Fibroblast of mammary gland (primary cell): Measurements from ENCODE around the gene POLR1C.

Experiments
- DNase-seq: peaks from one replicate; pipeline ENCODE4 v3.0.0-alpha.2; 2010; ENCODE audit warnings: low read depth
- H3K4me3 ChIP-seq: 2 replicates; pipeline ENCODE4 v1.5.1; 2011; ENCODE audit warnings: low read depth, mild to moderate bottlenecking, low read length, moderate library complexity; ENCODE audit not compliant: control insufficient read depth
- TF ChIP-seq, protein P1 (sequence below): conservative IDR thresholded peaks from 2 replicates; pipeline ENCODE4 v1.5.1; 2011; ENCODE audit warnings: low read depth, low read length, inconsistent platforms; ENCODE audit not compliant: control insufficient read depth, insufficient read depth

Gene POLR1C

DNA sequence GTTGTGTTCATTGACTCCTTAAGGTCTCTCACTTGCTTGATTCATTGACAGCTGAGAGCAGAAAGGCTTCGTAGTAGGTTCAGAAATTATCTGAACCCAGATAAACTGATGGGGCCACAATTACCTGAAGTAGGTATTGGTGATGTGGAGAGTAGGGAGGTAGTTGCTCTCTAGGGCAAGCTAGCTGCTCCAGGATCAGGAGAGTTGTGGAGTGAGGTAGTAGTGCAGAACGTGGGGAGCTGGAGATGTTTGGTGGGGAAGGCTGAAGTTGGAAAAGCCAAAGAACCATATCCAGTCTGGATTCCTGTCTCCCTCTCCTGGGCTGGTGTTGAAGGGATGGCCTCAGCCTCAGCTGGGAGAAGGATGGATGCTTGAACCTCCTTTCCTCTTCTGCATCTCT, 23.7 kb upstream of the POLR1C start:
- TF ChIP-seq, protein P1, sequence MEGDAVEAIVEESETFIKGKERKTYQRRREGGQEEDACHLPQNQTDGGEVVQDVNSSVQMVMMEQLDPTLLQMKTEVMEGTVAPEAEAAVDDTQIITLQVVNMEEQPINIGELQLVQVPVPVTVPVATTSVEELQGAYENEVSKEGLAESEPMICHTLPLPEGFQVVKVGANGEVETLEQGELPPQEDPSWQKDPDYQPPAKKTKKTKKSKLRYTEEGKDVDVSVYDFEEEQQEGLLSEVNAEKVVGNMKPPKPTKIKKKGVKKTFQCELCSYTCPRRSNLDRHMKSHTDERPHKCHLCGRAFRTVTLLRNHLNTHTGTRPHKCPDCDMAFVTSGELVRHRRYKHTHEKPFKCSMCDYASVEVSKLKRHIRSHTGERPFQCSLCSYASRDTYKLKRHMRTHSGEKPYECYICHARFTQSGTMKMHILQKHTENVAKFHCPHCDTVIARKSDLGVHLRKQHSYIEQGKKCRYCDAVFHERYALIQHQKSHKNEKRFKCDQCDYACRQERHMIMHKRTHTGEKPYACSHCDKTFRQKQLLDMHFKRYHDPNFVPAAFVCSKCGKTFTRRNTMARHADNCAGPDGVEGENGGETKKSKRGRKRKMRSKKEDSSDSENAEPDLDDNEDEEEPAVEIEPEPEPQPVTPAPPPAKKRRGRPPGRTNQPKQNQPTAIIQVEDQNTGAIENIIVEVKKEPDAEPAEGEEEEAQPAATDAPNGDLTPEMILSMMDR = no peak
- no peak for DNase-seq
- no peak overlapping the region for H3K4me3 ChIP-seq

GRCh38 chr6:43493833-43494232, 23.1 kb upstream of the POLR1C start:
- no peak for DNase-seq
- H3K4me3 ChIP-seq = no peak overlapping the region
- TF ChIP-seq, protein P1 = no peak

DNA sequence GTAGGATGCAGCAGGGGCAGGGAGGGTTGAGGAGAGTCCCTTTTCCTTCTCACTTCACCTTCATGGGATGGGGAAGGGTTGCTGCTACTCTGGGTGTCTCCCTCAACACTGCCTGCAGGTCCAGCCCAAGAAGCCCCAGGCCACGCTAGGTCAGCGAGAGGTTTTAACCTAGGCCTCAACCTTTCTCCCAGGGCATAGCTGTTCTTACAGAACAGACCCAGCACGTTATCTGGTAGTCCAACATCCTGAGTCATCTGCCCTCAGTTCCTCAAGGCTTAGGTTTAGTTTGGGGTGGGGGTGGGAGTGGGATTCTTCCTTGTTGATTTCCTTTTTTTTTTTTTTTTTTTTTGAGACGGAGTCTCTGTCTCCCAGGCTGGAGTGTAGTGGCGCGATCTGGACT, 22.6 kb upstream of the POLR1C start:
- TF ChIP-seq, protein P1 = no peak
- no peak overlapping the region for H3K4me3 ChIP-seq
- no peak for DNase-seq

DNA sequence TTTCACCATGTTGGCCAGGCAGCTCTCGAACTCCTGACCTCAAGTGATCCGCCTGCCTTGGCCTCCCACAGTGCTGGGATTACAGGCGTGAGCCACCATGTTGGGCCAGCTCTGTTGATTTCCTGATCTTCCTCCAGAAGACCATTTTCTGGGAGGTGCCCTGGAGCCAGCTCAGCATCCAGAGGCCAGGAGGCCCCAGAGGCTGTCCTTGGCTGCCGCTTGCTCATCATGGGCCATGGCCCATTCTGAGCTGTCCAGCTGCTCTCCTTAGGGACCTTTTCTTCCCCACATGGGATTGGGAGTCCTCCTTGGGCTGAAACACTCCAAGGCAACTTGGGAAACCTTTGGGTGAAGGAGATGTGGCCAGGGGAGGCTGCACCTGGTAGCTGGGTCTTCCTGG, 22.1 kb upstream of the POLR1C start:
- no peak for DNase-seq
- H3K4me3 ChIP-seq = no peak overlapping the region
- TF ChIP-seq, protein P1 = no peak

DNA sequence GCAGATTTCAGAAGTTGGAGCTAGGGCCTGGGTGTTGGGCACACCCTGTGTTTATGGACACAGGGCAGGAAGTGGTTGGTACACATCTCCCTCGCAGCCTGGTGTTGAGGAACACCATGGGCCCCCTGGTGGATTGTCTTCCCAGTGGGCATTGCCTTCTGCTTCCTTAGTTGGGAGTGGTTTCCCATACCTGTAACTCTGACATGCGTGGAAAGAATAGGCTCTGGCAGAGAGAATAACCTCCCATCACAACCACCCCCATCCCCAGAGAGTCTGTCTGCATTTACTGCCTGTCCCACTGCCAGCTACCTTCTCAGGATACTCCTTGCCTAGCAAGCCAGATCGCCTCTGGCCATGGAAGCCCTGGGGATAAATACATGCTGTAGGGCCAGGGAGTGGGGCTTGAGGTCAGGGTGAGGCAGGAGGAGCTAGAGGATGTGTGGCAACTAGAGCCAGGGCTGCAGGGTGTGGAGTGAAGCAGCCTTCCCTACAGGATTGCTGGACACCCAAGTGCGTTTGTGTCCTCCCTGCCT, 21.4 kb upstream of the POLR1C start:
- TF ChIP-seq, protein P1 = peak; percentile 18
- no peak overlapping the region for H3K4me3 ChIP-seq
- peak; percentile 17 for DNase-seq

- TF ChIP-seq, protein P1 = peak; percentile 61
- DNase-seq = peak; percentile 62
Measured at GRCh38 chr6:43496370-43497128, 20.3 kb upstream of the POLR1C start.

More at GRCh38 chr6:43496370-43497128, 20.3 kb upstream of the POLR1C start:
- no peak overlapping the region for H3K4me3 ChIP-seq
